Inflammatory macrophage (primary cell): ENCODE results near the gene CGREF1.

Source experiments
- DNase-seq, 2 donors: peaks; one replicate each; pipeline ENCODE4 v3.0.0-alpha.2; 2020 to 2022

CGREF1 gene

GRCh38 chr2:27086724-27087593 is 32.0 kb downstream of the CGREF1 start, which contains the start of gene KHK:
Gene KHK, plus strand, starts transcription at chr2:27086772. Its CDS starts 488 bp downstream, at chr2:27087260.
- no peak for DNase-seq

GRCh38 chr2:27086090-27086723 is 32.7 kb downstream of the CGREF1 start:
- DNase-seq: peak; percentile 97

- DNase-seq: peak; percentile 67 to 79
Observed at GRCh38 chr2:27085673-27086089, 33.2 kb downstream of the CGREF1 start.

DNA sequence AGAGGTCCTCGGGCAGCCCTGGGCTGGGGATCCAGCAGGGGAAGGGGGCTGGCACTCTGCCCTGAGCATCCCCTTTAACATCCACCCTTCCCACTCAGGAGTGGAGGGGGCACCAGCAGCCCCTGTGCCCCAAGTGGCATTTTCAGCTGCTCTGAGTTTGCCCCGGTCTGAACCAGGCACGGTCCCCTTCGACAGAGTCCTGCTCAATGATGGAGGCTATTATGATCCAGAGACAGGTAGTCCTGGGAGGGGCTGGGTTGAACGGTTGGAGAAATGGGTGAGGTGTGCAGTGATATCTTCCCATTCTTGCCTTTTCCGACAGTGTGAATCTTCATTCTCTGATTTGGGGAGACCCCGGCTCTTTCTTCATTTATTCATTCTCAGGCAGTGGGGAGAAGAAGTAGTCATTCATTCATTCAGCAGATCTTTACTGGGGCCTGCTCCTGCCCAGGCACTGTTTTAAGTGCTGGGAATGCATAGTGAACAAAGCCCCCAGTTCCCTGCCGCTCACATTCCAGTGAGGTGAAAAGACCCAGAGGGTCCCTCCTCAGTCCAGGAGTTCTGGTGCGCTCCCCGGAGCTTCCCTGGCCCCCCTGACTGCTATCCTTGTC is 33.8 kb downstream of the CGREF1 start:
- DNase-seq: no peak

DNA sequence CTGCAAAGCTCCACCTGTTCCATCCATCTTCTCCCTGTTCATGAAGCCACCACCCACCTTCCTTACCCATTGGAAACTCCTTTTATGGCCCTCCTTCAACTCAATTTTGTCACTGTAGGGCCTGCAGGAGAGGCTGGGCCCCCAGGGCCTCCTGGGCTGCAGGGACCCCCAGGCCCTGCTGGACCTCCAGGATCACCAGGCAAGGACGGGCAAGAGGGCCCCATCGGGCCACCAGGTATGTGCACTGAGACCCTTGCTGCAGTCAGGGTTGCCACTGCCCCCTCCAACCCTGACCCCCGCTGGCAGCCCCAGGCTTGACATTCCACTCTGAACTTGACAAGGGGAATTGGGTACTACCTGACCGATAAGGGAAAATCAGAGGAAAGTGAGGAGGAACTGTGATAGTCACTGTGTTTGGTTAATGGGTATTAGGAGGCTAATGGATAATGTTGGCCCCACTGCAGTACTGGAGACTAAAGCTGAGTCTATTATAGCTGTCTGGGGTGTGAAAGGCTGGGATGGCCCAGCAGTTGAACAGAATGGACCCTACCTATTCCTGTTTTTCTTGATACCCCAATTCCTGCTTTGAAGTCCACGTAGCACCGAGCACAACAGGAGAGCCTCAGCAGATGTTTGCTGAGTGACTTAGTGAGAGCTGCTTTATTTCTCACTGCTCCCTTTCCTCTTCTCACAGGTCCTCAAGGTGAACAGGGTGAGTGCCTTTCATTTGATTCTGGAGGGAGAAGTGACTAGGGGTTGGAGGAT is 34.4 kb downstream of the CGREF1 start:
- DNase-seq: no peak

DNA sequence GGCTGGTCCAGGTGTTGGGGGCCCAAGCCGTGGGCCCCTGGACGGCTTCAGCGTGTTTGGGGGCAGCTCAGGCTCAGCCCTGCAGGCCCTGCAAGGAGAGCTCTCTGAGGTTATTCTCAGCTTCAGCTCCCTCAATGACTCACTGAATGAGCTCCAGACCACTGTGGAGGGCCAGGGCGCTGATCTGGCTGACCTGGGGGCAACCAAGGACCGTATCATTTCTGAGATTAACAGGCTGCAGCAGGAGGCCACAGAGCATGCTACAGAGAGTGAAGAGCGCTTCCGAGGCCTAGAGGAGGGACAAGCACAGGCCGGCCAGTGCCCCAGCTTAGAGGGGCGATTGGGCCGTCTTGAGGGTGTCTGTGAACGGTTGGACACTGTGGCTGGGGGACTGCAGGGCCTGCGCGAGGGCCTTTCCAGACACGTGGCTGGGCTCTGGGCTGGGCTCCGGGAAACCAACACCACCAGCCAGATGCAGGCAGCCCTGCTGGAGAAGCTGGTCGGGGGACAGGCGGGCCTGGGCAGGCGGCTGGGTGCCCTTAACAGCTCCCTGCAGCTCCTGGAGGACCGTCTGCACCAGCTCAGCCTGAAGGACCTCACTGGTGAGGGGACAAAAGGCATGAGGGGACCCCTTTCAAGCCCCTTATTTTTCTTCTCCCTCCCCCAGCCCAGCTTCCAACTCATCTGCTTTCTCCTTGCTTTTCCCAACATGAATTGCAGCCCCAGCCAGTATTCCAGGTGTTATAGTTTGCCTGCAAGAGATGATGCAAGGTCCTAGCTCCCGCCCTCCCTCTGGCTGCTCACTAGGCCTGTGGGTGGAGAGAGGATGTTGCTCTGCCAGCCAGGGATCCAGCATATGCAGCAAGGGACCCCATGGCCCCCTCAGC is 35.3 kb downstream of the CGREF1 start:
- no peak for DNase-seq

- DNase-seq: no peak
Observed at GRCh38 chr2:27082773-27083409, 36.0 kb downstream of the CGREF1 start.

DNA sequence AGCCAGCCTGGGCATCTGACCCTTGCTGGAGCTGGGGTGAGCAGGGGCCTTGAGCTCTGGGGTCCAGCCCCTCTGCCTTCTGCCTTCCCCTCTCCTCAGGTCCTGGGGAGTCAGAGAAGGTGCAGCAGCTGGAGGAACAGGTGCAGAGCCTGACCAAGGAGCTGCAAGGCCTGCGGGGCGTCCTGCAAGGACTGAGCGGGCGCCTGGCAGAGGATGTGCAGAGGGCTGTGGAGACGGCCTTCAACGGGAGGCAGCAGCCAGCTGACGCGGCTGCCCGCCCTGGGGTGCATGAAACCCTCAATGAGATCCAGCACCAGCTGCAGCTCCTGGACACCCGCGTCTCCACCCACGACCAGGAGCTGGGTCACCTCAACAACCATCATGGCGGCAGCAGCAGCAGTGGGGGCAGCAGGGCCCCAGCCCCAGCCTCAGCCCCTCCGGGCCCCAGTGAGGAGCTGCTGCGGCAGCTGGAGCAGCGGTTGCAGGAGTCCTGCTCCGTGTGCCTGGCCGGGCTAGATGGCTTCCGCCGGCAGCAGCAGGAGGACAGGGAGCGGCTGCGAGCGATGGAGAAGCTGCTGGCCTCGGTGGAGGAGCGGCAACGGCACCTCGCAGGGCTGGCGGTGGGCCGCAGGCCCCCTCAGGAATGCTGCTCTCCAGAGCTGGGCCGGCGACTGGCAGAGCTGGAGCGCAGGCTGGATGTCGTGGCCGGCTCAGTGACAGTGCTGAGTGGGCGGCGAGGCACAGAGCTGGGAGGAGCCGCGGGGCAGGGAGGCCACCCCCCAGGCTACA is 36.8 kb downstream of the CGREF1 start:
- DNase-seq: no peak

DNA sequence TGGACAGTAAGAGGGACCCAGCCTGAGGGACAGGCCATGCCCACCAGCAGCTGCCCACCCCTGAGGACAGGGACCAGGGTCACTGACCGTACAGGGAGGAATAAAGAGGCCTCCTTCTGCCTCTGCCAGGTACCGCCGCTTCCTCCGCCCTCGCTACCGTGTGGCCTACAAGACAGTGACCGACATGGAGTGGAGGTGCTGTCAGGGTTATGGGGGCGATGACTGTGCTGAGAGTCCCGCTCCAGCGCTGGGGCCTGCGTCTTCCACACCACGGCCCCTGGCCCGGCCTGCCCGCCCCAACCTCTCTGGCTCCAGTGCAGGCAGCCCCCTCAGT is 38.4 kb downstream of the CGREF1 start:
- no peak for DNase-seq

DNA sequence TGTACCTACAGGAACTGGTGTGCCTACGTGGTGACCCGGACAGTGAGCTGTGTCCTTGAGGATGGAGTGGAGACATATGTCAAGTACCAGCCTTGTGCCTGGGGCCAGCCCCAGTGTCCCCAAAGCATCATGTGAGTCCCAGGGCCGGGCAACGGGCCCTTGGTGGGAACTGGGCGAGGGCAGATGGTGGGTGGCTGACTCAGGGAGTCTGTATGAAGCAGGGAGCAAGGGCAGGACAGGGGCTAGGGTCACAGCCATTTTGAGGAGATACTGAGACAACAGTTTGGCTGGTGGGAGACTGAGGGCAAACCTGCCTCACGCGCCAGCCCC is 38.8 kb downstream of the CGREF1 start:
- peak in 1 of 2 donors; percentile 50 for DNase-seq

- no peak for DNase-seq
Observed at GRCh38 chr2:27079233-27080139, 39.4 kb downstream of the CGREF1 start.

DNA sequence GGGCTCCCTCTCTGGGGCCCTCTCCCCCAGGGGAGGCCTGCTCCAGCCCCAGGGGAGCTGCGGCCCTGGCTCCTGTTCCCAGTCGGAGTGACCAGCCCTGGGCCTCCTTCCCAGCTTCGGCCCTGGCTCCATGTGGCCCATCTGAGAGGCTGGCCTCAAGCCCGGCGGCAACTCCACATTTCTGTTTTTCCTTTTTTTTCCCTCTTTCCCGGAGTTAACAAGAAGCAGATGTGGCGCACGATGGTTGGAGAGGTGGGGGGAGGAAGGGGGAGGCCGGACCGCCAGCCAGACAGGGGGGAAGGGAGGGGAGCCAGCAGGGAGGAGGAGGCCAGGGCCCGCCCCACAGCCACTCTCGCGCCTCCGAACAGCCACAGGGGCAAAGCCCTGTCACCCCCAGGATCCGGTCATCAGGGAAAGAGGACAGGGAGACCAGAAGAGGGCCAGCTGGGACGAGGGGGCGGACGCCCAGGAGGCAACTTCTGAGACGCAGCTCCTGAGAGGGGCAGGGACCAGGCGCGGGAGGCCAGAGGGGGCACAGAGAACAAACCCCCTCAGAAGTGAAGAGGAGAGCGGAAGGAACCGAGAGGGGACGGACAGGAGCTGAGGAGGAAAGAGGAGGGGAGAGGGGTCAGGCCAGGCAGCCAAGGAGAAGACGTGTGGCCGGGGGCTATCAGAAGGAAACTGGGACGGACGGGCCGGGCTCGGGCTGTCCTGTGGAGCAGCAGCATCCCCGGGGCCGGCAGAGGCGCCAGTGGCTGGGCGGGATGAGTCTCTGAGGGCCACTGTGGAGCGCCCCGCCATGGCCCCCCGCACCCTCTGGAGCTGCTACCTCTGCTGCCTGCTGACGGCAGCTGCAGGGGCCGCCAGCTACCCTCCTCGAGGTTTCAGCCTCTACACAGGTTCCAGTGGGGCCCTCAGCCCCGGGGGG is 40.4 kb downstream of the CGREF1 start, which contains the start of gene EMILIN1:
EMILIN1 (plus strand) TSS at position 349 of the 928 bp plus-strand sequence; CDS start at position 800, 451 bp downstream.
- peak in 1 of 2 donors; percentile 7 for DNase-seq

DNA sequence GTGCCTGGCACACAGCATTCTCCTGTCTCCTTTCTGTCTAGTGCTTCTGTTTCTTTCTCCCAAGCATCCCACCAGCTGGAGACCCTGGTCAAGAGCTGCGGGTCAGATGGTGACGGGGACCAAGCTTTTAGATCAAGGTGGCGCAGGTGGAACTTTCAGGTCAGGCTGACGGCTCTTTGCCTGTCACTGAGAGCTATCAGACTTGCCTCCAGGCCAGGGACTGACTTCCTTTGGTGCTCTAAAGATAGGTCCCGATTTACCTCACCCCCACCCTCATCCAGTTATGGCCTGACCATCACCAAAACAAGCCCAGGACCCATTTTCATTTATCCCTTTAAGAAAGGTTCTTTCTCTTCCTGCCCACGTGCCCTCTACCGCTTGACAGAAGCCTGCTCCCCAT is 41.7 kb downstream of the CGREF1 start:
- no peak for DNase-seq

- DNase-seq: peak in 1 of 2 donors; percentile 50
Observed at GRCh38 chr2:27076323-27076722, 42.6 kb downstream of the CGREF1 start.

DNA sequence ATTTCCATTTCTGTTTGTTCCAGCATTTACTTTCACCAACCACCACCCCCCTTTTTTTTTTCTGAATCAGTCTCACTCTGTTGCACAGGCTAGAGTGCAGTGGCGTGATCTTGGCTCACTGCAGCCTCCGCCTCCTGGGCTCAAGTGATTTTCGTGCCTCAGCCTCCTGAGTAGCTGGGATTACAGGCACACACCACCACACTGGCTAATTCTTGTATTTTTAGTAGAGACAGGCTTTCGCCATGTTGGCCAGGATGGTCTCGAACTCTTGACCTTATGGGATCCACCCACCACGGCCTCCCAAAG is 43.4 kb downstream of the CGREF1 start:
- DNase-seq: peak in 1 of 2 donors; percentile 40

DNA sequence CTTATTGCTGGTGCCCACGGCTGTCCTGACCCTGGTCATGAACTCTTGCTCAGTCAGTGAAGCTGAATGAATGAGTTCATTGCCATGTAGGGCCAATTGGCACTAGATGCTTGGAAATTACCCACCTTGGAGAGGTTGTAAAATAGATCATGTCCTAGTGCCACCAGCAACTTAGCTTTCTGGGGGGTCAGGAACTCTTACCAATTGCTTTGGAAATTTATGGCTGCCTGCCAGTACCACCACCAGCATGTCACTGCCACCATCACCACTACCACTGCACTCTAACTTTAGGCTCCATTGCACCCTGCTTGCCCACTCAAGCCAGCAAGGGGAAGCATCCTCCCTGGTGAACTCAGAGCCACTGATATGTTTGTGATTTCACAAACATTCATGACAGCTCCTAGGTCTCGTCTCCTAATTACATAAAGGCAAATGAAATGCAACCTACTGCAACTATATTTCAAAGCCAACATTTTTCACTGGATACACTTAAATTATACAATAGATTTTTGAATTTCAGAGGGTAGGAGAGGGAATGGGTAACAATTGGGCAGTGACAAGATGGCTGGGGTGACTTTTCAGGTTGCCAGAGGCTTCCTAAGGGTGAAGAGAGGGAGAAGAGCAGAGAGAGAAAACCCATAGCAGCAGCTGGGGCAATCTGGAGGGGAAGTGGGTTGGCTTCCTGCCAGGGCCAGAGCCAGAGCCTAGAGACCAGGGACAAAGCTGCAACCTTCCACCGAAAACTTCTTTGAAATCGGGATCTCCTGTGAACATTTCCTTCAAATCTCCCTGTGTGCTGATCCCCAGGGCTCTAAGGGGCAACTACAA is 44.0 kb downstream of the CGREF1 start:
- peak; percentile 59 to 73 for DNase-seq

GRCh38 chr2:27073782-27074181 is 45.1 kb downstream of the CGREF1 start:
- no peak for DNase-seq
